ENCODE results near the gene SLA2.
"Not testable (repeated sequence)": the region's sequence is repeated elsewhere in the genome, so short reads cannot be mapped to it uniquely, and the experiment has no call there.

The SLA2 gene

GRCh38 chr20:36584018-36584481 is 61.9 kb downstream of the SLA2 start:
- DNase-seq, result no peak
- in situ Hi-C loops (cut with MboI; ENCODE audit: low pct_unique_long_range_greater_than_20kb, low sequenced_read_pairs), result no loop called here

DNA sequence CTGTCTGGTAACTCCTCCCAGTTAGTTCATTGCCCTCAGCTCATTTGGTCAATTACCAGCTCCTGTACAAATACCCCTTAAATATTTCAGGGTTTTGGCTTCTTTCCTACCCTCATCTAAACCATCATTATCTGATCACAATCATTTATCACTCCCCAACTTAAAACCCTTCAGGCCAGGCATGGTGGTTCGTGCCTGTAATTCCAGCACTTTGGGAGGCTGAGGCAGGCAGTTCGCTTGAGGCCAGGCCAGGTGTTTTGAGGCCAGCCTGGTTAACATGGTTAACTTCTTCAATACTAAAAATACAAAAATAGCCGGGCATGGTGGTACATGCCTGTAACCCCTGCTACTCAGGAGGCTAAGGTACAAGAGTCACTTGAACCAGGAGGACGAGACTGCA is 63.2 kb downstream of the SLA2 start:
- in situ Hi-C loops (cut with MboI; ENCODE audit: low pct_unique_long_range_greater_than_20kb, low sequenced_read_pairs), result no loop called here

GRCh38 chr20:36582322-36582721 is 63.7 kb downstream of the SLA2 start:
- in situ Hi-C loops (cut with MboI; ENCODE audit: low pct_unique_long_range_greater_than_20kb, low sequenced_read_pairs), result no loop called here
- no peak for DNase-seq

More for the DNA sequence above, 63.2 kb downstream of the SLA2 start:
- DNase-seq, result no peak

- no peak for DNase-seq
- in situ Hi-C loops (cut with MboI; ENCODE audit: low pct_unique_long_range_greater_than_20kb, low sequenced_read_pairs), result no loop called here
Observed at GRCh38 chr20:36579996-36580545, 65.9 kb downstream of the SLA2 start.

- in situ Hi-C loops (cut with MboI; ENCODE audit: low pct_unique_long_range_greater_than_20kb, low sequenced_read_pairs), result no loop called here
- DNase-seq, result no peak
Observed at GRCh38 chr20:36578356-36579041, 67.5 kb downstream of the SLA2 start.

DNA sequence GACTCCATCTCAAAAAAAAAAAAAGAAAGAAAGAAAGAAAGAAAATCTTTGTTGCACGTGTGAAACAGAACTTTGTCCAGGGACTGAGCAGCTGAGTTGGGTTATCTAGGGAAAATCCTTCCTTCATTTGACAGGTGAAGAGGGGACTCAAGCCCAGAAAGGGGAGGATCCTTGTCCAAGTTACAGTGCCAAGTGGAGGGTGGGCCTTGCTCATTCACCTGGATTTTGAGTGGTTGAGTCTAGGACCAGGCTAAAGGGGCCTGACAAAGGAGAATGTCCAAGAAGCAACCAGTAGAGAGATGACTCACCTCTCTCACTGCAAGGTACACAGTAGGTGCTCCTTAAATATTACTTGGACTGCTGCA is 69.9 kb downstream of the SLA2 start:
- in situ Hi-C loops (cut with MboI; ENCODE audit: low pct_unique_long_range_greater_than_20kb, low sequenced_read_pairs), result no loop called here
- DNase-seq, result no peak

DNA sequence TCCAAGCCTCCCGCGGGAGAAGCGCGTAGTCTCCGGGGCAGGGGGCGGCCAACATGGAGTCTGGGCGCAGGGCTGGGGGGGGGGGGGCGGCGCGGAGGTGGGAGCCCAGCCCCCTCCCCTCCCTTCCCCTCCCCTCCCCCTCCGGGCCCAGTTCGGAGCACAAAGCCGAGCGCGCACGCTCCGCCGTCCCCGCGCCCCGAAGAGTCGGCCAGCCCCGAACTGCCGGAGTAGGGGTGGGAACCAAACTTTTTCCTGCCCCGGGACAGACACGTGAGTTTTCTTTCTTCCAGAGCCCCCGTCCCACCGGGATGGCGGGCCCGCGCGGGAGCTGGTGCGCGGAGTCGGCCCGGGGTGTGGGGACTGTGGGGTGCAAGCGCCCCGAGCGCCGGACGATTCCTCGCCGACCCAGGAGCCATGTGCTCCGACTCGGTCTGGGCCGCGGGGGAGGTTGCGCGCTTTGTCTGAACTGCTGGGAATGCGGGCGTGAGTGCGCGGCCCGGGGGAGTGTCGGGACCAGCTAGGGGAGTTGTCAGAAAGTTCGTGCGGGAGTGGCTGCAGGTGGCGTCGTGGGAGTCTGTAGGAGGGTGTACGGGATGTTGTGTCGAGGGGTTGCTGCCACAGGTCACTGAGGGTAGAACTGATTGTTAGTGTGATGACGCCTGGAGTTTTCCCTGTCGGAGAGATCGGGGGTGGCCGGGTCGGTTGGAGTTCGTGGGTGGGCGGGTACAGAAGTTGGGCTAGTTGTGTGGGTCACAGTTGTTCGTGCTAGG is 71.4 kb downstream of the SLA2 start:
- peak; percentile 75 for DNase-seq
- in situ Hi-C loops (cut with MboI; ENCODE audit: low pct_unique_long_range_greater_than_20kb, low sequenced_read_pairs), result no loop called here

DNA sequence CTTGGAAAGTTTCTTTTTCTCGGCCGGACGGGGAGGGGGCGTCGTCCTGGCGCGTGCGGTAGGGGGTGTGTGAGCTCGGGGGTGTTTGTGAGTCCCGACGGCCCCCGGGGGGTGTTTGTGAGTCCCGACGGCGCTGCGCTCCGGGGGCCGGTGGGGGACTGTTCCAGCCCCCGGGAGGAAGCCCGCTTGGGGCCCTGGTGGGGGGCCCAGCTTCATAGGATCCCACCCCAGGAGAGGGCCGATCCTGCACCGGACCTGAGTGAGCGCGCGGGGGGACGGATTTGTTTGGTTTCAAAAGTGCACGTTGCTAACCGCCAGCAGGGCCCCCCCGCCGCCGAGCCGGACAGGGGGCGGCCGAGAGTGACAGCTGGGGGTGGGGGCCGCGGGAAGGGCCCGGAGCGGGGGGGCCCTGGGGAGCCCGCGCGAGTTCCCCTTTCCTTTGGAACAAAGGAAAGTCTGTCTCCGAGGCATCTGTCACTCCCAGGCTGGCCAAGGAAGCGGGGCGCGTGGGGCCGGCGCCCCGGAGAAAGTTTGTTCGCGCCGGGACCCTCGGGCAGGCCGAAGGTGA is 72.1 kb downstream of the SLA2 start:
- in situ Hi-C loops (cut with MboI; ENCODE audit: low pct_unique_long_range_greater_than_20kb, low sequenced_read_pairs), result no loop called here
- DNase-seq, result peak; percentile 62

GRCh38 chr20:36573103-36573797 is 72.7 kb downstream of the SLA2 start, which contains the start of gene TGIF2:
Gene TGIF2 (plus strand): TSS chr20:36573597. CDS start chr20:36578775, 5,178 bp downstream.
- in situ Hi-C loops (cut with MboI; ENCODE audit: low pct_unique_long_range_greater_than_20kb, low sequenced_read_pairs), result no loop called here
- peak; percentile 89 for DNase-seq

- no peak for DNase-seq
- in situ Hi-C loops (cut with MboI; ENCODE audit: low pct_unique_long_range_greater_than_20kb, low sequenced_read_pairs), result no loop called here
Observed at GRCh38 chr20:36572701-36573102, 73.3 kb downstream of the SLA2 start.

DNA sequence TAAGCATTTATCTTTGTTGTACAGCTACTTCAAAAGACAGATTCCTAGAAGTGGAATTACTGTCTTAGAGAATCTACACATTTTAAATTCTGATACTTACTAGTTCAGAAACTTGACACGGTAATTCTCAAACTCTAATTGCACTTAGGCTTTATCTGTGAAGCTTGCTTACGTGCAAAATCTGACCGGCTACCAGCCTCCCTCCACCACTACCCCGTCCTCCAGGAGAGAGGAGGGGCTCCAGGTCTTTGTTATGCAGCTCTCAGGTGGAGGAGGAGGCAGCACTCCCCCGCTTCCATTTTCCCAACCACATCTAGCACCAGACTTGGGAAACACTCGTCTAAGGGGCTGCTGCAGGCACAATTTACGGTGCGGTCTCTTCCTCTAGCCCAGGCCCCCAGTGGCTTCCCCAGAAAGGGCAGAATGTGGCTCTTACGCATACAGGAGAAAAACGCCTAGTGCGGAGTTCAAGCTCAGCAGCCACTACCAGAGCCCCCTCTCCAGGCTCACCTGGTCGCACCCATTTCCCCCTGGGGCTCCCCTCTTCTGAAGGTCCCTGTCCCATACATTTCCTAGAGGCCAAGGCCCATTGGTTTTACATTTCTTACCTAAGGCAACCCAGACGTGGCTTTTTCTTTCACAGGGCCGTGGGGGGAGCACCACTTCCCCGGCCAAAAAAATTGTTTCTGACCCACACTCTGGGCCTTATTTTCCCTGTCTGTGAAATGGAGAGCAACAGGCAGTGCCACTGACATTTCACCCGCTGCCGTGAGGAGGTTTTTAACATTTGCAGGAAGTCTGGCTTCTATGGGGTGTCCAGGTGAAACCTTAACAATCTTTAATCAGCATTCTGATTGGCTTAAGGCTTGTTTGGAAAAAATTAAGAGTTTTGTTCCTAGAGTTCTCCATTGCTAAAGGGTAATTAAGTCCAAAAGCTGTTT is 74.2 kb downstream of the SLA2 start:
- in situ Hi-C loops (cut with MboI; ENCODE audit: low pct_unique_long_range_greater_than_20kb, low sequenced_read_pairs), result no loop called here
- DNase-seq, result peak; percentile 79

GRCh38 chr20:36569847-36570429 is 76.1 kb downstream of the SLA2 start:
- in situ Hi-C loops (cut with MboI; ENCODE audit: low pct_unique_long_range_greater_than_20kb, low sequenced_read_pairs), result no loop called here
- DNase-seq, result peak; percentile 25

- DNase-seq, result no peak
- in situ Hi-C loops (cut with MboI; ENCODE audit: low pct_unique_long_range_greater_than_20kb, low sequenced_read_pairs), result no loop called here
Observed at GRCh38 chr20:36565520-36565919, 80.5 kb downstream of the SLA2 start.

- in situ Hi-C loops (cut with MboI; ENCODE audit: low pct_unique_long_range_greater_than_20kb, low sequenced_read_pairs); DNase-seq: not testable (repeated sequence)
Observed at GRCh38 chr20:36564726-36565121, 81.3 kb downstream of the SLA2 start.

DNA sequence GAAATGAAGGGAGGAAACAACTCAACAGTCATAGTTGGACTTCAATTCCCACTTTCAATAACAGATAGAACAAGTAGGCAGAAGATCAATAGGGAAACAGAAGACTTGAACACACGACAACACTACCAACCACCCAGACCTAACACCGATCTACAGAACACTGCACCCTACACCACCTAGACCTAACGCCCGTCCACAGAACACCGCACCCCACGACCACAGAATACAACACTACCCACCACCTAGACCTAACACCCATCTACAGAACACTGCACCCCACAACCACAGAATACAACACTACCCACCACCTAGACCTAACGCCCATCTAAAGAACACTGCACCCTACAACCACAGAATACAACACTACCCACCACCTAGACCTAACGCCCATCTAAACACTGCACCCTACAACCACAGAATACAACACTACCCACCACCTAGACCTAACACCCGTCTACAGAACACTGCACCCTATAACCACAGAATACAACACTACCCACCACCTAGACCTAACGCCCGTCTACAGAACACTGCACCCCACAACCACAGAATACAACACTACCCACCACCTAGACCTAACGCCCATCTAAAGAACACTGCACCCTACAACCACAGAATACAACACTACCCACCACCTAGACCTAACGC is 81.8 kb downstream of the SLA2 start:
- in situ Hi-C loops (cut with MboI; ENCODE audit: low pct_unique_long_range_greater_than_20kb, low sequenced_read_pairs); DNase-seq: not testable (repeated sequence)

GRCh38 chr20:36563374-36563773 is 82.6 kb downstream of the SLA2 start:
- no peak for DNase-seq
- in situ Hi-C loops (cut with MboI; ENCODE audit: low pct_unique_long_range_greater_than_20kb, low sequenced_read_pairs), result no loop called here

- DNase-seq, result no peak
- in situ Hi-C loops (cut with MboI; ENCODE audit: low pct_unique_long_range_greater_than_20kb, low sequenced_read_pairs), result no loop called here
Observed at GRCh38 chr20:36562724-36563123, 83.3 kb downstream of the SLA2 start.
